GM20431 (cell line): ENCODE results near the gene RGS14.

Source experiments
- in situ Hi-C: fragments of 300-500 bp; cut with MseI, MboI; formaldehyde crosslinking; loops from one replicate; pipeline ENCODE4 v1.15.0; 2020; ENCODE audit warnings: low sequenced_read_pairs; ENCODE audit not compliant: unreplicated experiment

RGS14 gene

GRCh38 chr5:177362610-177363507, 5.1 kb downstream of the RGS14 start:
- in situ Hi-C loops: no loop called here

GRCh38 chr5:177363565-177363964, 5.8 kb downstream of the RGS14 start:
- in situ Hi-C loops: no loop called here

- in situ Hi-C loops: no loop called here
These were observed 6.6 kb downstream of the RGS14 start for GRCh38 chr5:177364159-177364962.

- in situ Hi-C loops: no loop called here
These were observed 8.3 kb downstream of the RGS14 start for GRCh38 chr5:177365845-177366527.

- in situ Hi-C loops: no loop called here
These were observed 9.0 kb downstream of the RGS14 start for GRCh38 chr5:177366528-177367322.

- in situ Hi-C loops: no loop called here
These were observed 9.7 kb downstream of the RGS14 start for GRCh38 chr5:177367323-177367848.

GRCh38 chr5:177367981-177368868, 10.5 kb downstream of the RGS14 start:
- in situ Hi-C loops: no loop called here

- in situ Hi-C loops: no loop called here
These were observed 11.3 kb downstream of the RGS14 start for GRCh38 chr5:177368869-177369644.

GRCh38 chr5:177369645-177370440, 12.1 kb downstream of the RGS14 start:
- in situ Hi-C loops: no loop called here

- in situ Hi-C loops: no loop called here
These were observed 12.9 kb downstream of the RGS14 start for GRCh38 chr5:177370488-177371119.

GRCh38 chr5:177371120-177372033, 13.7 kb downstream of the RGS14 start:
- in situ Hi-C loops: no loop called here

- in situ Hi-C loops: no loop called here
These were observed 14.5 kb downstream of the RGS14 start for GRCh38 chr5:177372034-177372896.

GRCh38 chr5:177372910-177373309, 15.2 kb downstream of the RGS14 start:
- in situ Hi-C loops: no loop called here

- in situ Hi-C loops: no loop called here
These were observed 16.1 kb downstream of the RGS14 start for GRCh38 chr5:177373806-177374205.

GRCh38 chr5:177374211-177374610, 16.5 kb downstream of the RGS14 start:
- in situ Hi-C loops: no loop called here
